HG03280 (cell line): Measurements from ENCODE around the gene CRYL1.

Experiments
- ATAC-seq: cut with Tn5 transposase; IDR thresholded peaks from one replicate; pipeline ENCODE4 v1.9.1; 2021; ENCODE audit warnings: mild to moderate bottlenecking, moderate library complexity; ENCODE audit not compliant: unreplicated experiment

CRYL1 gene

DNA sequence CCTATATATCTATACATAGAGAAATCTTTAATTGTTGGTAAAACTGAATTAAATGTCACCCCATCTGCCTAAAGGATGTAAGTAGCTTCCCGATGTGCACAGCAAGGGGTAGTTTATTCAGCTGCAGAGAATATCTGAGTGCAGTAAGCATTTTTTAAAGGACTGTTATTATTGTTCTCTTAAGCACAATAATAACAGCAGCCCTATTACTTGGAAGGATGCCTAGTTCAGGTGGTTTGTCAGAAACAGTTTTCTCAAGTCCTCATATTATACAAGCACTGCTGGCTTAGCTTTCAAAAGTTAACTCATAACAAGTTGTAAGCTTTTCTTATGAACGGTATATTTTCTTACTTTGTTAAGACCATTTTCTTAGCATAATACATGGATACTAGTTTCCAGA, 142.6 kb downstream of the CRYL1 start:
- no peak for ATAC-seq

DNA sequence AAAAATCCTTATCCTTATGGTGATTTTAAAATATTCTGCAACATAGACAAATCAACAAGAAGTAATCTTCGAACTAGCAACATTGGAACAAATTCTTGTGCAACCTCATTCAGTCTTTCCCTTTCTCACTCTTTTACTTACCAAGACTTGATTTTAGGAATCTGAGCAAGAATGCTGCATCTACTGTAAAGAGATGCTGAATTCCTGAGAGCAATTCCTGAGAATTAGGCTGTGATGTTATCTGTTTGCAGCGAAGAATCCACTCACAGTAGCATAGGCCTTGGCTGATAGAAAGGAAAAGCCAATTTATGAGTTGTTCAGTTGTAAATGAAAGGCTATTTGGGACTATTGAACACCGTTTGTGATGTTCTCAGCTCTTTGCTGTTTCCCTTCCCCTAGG, 144.3 kb downstream of the CRYL1 start:
- no peak for ATAC-seq

DNA sequence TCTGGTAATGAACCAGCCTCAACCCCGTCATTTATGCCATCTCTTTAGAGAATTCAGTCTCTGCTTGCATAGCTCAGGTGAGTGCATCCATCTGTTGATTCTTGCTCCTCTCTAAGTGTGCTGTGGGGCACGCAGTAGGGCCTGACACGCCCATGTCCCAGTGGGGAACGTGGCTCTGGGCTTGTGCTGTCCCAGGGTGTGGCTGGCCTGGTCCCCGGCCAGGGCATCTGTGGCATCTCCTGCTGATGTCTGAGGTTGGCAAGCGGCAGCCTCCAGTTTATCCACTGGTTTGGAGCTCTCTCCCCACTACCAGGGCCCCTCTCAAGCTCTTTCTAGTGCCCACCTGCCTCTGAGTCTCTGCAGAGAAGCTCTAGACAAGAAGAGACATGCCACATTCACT, 146.9 kb downstream of the CRYL1 start:
- no peak for ATAC-seq

GRCh38 chr13:20377720-20378119, 147.9 kb downstream of the CRYL1 start:
- ATAC-seq, result no peak

DNA sequence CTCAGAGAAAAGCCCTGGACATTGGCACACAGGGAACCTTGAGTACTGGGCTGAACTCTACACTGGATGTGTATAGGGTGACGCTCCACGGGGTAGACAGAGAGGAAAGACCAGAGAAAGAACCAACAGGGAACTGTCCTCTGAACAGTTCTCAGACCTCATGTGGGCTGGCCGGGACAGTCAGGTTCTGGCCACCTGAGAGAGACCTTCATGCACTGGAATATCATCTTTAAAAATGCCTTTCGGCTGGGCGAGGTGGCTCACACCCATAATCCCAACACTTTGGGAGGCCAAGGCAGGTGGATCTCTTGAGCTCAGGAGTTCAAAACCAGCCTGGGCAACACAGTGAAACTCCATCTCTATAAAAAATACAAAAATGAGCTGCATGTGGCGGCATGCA, 149.8 kb downstream of the CRYL1 start:
- no peak for ATAC-seq

- ATAC-seq, result no peak
Measured at GRCh38 chr13:20373861-20374260, 151.8 kb downstream of the CRYL1 start.

- ATAC-seq, result no peak
Measured at GRCh38 chr13:20371825-20372224, 153.8 kb downstream of the CRYL1 start.

- ATAC-seq, result no peak
Measured at GRCh38 chr13:20370815-20371421, 154.7 kb downstream of the CRYL1 start.

GRCh38 chr13:20369886-20370361, 155.7 kb downstream of the CRYL1 start:
- ATAC-seq, result peak; percentile 66

- ATAC-seq, result no peak
Measured at GRCh38 chr13:20366056-20366455, 159.6 kb downstream of the CRYL1 start.

DNA sequence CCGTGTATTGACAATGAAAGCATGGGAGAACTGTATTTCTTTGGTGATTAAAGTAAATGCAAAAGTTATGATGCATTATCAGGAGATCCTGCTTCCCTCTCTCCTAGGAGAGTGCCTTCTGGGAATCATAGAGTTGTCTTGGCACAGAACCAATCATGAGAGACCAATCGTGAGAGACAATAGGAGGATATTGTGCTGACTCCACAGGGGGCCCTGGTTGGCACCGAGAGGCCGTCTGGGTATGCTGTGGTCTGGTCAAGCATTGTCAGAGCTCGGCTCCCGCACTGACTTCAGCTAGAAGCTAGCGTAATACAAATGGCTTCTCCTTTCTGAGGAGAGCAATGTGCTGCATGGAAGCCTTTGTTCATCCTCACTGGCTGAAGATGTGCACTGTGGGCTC, 162.1 kb downstream of the CRYL1 start:
- no peak for ATAC-seq

DNA sequence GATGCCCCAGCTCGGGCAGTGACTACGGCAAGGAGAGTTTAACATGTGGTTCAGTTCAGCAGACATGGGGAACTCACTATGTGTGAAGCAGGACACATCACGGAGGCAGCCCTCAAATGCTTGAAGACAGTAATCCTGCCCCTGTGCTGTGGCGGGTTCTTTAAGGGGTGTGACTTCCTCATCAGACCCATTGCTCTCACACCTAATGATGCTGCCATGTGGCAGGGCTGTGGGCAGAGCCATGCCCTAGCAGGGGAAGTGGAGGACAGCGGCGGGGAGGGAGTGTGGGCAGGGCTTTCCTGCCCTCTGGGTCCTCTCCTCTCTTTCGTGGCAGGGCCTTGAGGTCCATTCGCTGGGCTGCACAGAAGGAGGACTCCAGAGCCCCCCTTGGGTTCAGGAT, 162.5 kb downstream of the CRYL1 start:
- ATAC-seq, result no peak

DNA sequence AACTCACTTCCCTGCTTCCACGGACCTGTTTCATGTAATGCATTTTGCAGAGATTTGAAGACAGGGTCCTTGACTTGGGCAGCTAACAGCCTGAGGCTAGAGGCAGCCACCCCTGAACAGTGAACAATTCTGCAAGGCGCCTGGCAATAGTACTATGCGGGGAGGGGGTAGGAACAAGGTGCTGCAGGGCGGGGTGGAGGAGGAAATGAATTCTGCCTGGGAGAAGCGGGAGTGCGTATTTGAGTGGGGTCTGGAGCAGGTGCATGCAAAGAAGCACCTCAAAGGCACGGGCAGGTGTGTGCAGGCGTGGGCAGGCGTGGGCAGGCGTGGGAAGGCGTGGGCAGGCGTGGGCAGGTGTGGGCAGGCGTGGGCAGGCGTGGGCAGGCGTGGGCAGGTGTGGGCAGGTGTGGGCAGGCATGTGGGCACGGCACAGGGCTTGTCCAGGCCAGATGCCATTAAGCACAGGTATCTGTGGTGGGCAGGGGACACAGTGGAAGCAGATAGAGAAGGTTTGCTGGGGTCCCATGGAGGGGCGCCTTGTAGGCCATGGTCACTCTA, 163.1 kb downstream of the CRYL1 start:
- ATAC-seq, result no peak

GRCh38 chr13:20360835-20361412, 164.7 kb downstream of the CRYL1 start:
- ATAC-seq, result no peak

DNA sequence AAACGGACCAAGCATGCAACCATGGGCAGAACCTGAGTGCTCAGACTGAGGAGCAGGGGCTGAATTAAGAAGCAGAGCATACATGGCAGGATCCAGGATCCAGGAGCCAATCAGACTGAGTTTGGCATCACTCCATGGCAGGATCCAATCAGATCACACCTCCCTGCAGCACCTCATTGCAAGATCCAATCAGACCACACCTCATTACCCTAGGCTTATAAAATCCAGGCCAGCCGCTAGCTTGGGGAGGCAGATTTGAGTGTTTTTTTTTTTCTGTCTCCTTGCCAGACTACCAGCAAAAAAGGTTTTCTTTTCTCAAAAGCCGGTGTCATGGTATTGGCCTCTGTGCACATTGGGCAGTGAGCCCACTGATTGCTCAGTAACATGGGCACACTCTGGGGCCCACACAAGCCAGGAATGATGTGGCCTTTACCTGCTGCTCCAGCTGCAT, 165.6 kb downstream of the CRYL1 start:
- ATAC-seq, result no peak

GRCh38 chr13:20359335-20359734, 166.3 kb downstream of the CRYL1 start:
- no peak for ATAC-seq

DNA sequence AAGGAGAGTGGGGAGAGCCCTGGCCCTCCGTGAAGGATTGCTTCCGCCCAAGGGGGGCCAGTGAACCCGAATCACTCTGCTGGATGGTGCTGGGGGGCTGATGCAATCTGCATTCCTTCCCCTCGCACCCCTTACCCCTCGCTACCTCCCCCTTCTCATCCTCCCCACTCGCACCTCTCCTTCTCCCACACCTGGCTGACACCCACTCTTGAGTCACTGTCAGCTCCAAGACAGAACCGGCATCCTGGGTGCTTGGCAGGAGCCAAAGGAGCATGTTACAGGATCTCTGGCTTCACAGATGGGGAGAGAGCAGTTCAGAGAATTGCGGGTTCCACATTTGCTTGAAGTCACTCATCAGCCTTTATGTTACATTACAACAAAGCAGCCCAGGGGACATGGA, 167.6 kb downstream of the CRYL1 start:
- ATAC-seq, result no peak

DNA sequence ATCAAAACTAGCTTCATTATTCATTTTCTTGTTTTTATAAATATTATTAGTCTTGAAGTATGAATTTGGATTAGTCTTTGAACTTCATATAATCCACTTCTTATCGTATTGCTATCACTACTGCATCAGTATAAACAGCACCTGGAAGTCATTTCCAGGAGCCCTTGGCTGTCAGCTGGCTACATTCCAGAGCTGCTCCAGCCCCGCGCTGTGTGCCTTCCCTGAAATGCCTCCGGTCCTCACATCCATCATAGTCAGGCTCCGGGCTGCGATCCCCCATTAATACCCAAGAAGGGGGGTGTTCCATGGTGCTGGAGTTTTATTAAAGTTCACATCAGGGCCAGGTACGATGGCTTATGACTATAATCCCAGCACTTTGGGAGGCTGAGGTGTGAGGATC, 169.2 kb downstream of the CRYL1 start:
- no peak for ATAC-seq

- no peak for ATAC-seq
Measured at GRCh38 chr13:20354722-20355121, 170.9 kb downstream of the CRYL1 start.

DNA sequence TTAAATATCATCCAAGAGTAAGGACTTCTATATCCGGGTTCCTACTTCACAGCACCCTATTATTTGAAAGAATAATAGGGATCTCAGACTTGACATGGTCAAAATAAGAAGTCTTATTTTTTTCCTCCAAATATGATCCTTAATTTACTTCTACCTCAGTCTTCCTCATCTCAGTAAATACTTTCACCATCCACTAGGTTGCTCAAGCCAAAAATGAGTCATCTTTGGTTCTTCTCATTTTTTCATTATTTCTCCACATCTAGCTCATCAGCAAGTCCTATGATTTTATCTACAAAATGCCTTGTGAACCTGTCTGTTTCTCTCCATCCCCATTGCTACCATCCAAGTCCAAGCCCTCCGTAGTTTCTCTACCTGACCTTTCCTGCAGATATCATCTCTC, 171.7 kb downstream of the CRYL1 start:
- ATAC-seq, result no peak
